GM21423 (cell line): ENCODE measurements around the gene DENND4B.
"Not testable (repeated sequence)": the region's sequence is repeated elsewhere in the genome, so short reads cannot be mapped to it uniquely, and the experiment has no call there.

Experiments
- ATAC-seq: cut with Tn5 transposase; IDR thresholded peaks from one replicate; pipeline ENCODE4 v1.9.1; 2021; ENCODE audit warnings: mild to moderate bottlenecking, moderate library complexity; ENCODE audit not compliant: unreplicated experiment

DENND4B gene

DNA sequence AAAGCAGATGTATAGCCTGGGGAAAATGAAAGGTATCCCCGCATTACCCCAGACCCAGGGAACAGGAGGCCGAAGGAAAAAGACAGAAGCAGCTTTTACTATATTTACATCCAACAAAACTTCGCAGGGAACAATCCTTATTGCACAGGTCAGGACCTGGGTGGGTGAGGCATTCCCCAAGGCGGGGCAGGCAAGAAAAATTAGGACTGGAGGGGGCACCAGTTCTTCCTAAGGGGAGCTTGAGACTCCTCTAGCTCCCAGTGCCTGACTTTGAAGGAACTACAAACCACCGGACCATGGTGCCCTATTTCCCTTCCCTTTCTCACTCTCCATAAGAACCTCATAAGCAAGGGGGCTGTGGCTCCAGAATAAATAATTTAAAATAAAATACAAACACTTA, 17.1 kb downstream of the DENND4B start:
- ATAC-seq: no peak

DNA sequence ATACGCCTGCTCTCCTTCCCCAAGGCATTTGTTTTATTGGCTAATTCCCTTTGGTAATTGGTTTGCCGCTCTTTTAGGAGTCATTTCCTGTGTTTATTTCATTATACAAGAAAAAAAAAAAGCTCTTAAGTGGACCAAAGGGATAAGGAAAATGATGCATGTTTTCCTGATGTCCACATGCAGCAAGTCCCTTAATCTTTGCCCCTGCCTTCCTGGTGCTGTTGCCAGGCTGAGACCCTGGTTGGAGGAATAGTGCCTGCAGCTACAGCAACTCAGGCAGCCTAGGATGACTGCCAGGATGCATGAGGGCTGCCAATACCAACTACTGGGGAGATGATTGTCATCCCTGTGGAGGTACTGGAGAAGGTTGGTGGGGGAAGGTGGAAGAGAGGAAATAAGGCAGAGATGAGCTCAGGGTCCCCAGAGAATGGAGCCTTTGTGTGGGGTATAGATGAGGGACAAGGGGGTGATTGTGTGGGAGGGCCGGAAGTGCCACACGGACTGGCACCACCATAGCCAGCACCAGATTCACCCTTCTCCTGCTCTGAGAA, 17.7 kb downstream of the DENND4B start:
- no peak for ATAC-seq

DNA sequence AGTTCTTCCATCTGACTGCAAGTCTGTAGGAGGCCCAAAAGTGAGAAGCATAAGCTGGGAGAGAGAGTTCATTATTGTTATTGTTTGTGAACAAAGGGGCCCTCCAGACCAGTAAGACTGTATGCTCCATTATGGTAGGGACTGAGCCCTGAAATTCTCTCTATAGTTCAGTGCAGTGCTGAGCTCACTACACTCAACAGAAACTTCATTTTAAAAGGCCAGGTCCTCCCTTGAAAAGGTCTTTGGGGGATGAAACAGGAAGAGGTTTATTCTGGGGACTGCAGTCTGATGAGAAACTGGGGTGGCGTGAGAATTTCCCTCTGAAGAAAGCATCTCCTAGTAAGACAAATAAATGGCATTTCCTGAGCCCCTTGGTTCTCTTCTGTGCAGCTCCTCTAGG, 18.3 kb downstream of the DENND4B start:
- no peak for ATAC-seq

DNA sequence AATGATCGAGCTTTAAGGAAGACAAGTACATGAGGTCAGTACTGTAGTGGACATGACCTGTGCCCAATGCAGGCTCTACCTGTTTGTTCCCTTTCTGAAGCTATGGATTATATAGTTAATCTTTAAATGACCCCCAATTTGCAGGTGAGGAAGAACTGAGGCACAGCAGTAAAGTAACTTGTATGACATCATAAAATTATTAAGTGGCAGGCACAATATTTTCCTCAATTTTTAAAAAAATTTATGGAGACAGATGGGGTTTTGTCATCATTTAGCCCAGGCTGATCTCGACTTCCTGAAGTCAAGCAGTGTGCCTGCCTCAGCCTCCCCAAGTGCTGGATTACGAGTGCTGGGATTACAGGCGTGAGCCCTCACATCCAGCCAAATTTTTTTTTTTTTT, 20.1 kb downstream of the DENND4B start:
- no peak for ATAC-seq

DNA sequence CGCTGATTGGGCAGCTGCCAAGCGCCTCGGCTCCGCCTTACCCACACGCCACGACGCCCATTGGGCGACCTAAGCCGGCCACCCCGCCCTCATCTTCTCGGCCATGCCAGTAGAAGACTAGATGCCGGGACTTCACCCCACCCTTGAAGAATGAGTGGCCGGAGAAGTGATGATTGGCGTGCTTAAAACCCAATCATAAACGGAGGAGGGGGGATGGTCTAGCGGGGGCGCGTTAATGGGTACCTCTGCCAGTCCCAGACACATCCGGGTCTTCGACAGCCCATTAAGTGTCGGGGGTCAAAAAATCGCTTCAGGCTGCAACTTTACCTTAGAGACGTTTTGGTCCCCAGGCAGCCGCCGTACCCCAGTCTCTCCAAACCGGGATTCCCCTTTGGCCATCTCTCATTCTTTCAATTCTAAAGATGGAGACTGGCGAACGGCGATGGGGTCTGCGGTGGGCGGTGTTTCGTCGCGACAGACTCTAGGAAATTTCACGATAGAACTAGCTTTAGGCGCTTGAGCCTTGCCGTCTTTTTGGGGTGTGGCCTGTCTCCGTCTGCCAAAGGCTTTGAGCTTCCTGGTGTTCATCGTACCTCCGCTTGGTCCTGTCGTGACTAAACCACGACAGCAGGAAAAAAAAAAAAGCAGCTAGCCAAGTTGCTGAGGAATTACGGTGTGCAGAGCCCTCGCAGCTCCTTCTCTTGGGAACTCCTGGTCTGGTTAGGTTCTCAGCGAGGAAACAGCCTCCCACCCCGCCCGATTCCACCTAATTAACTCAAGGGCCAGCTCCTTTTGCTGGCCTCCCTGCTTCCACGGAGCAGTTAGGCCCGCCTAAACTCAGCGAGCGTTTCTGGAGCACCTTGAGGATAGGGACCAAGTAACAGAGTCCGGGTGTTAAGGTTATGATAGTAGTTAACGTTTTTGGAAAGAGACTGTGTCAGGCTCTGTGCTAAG, 23.3 kb downstream of the DENND4B start, which contains the start of gene GATAD2B:
Gene GATAD2B, minus strand, starts transcription at position 1 of the 954 bp plus-strand sequence. CDS start 94,625 bp downstream, outside the sequence.
- peak; percentile 93 for ATAC-seq

DNA sequence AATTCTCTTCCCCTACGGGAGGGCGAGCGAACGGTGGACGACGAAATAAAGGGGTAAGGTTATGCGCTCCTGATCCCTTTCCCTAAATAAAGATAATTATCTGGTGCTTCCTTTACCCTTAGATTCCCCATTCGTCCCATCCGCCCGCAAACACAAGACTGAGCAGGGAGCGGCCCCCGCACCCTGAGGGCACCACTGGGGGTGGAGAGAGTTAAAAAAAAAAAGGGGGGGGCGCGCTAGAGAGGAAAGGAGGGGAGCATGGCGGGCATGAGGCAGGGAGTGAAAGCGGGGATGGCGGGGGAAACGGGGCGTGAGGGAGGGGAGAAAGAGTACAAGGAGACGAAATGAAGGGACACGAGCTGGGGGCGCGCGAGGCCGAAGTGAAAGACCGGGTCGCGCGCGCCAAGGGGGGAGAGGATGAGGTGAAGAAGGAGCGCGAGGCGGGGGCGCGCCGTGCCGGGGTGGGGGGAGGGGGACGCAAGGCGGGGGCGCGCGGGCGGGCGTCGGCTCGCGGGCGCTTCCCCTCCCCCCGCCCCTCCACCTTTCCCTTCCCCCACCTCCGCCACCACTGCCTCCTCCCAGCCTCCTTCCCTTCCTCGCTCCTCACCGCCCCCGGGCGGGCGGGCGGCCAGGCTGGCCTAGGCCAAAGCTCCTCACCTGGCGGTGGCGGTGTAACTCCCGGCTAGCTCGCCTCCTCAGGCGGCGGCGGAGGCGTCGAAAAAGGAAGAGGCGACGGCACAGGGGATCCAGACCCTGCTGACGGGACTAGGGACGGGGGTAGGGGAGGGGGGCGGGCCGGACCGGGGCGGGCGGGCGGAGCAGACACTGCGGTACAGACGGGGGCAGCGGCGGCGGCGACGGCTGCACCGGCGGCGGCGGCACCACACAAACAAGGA, 24.2 kb downstream of the DENND4B start:
- ATAC-seq: peak; percentile 22

DNA sequence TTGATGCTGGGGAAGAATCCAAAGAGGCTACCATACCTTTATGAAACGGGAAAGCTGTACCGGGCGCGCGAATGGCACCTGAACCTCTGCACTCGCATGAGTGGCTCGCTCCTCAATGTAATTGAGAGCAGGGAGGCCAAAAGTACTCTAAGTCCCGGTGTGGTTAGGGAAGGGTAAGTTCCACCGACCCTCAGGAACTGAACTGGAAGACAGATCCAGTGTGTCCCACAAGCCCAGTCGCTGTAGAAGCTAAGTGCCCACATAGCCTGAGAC, 24.8 kb downstream of the DENND4B start:
- ATAC-seq: no peak

DNA sequence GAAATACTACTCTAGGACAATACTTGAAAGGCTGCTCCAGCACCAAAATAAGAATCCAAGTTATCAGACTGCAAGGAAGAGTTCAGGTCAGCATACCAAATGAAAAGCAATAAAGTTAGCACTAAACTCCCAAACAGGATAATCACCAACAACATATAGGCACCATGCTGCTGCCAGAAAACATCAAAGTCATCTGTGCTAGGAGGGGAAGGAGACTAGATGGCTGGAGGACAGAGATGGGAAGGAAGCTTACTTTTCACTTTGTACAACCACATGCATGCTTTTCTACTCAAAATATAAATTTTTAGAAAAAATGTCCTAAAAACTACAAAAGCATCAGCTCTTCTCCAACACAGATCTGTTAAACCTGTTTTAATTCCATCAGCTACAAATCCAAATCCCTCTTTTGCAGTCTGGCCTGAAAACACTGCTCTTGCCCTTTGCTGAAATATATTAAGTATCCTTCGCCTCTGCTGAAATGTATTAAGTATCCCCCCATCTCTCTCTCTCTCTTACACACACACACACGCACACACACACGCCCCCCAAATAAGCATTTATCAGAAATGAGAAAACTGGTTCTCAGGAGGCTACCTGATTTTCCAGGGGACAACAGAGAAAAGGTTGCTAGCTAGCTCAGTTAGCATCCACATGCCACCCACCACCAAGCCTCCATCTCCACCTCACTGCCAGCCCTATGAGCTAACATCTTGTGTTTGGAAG, 25.3 kb downstream of the DENND4B start:
- no peak for ATAC-seq

DNA sequence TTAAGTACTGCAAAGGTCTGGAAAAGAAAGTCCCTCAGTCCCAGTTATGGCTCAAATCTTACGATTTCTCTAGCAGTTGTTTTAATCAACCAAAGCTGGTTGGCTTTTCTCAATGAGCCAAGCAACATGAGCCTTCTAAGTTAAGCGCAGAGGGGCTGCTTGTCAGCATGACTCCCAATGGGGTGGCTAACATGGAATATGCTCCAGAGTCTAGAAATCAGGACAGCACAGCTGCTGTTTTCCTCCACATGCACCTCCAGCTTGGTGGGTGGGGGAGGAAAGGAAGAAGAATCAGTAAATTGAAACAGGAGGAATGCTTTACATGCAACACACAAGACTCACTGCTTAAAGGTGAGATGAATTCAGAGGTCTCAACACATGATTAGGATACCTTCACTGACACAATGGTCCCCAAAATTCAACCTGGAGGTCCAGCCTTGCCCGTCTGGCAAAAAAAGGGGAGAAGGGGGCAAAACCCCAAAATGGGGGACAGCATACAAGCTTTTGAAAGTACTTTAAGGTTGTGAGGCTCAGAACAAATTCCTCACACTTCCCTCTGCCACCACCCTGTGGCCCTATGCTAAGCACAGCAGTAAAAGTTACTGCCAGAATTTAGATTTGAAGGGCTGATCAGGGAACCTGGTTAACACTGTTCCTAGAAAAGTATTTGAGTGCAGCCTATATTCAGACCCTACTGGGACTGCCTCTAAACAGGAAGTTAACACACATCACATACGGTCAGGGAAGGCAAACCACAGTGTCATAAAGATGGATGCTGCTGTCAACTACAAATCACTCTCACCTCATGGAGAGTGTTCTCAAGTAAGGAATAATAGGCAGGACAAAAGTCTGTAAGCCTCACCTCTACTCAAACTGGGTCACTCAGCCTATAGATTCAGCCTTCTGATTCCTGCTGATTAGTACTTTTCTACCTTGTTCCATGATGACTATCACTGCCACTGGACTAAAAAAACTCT, 26.4 kb downstream of the DENND4B start:
- ATAC-seq: no peak

DNA sequence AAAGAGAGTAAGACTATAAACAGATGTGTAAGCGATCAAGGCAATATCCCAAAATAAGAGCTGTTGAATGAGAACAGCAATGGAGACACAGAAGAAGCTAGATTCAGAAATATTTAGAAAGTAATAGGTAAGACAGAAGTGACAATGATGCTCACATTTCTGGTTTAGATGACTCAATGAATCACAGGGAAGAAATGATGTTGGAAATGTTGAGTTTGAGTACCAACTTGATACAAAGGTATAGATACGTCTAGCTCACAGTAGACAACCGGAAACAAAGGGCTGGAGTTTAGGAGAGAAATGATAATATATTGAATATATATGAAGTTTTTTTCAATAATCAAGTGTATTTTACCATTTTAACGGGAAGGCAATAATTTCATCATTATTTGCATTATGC, 30.2 kb downstream of the DENND4B start:
- ATAC-seq: no peak

DNA sequence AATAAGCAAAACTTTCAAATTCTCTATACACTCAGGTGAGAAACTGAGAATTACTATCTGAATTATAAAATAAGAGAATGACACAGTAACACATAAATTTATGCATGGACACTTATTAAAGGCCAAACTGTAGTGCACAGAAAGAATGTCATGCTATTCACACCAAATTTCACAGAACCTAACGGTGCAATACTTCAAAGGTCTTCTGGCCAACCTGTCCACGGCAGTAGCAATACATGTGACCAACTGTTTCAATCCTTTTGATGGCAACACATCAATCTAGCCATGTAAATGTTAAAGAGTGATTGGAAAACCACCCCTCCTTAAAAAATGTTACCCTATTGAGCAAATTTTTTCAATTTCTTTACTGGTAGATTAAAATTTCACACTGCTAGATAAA, 34.2 kb downstream of the DENND4B start:
- no peak for ATAC-seq

DNA sequence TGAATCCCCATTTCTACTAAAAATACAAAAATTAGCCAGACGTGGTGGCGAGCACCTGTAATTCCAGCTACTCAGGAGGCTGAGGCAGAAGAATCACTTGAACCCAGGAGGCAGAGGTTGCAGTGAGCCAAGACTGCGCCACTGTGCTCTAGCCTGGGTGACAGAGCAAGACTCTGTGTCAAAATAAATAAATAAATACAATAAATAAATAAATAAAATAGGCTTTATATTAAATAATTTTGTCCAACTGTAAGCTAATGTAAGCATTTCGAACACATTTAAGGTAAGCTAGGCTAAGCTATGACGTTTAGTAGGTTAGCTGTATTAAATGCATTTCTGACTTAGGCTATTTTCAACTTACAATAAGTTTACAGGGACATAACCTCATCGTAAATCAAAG, 36.0 kb downstream of the DENND4B start:
- not testable (repeated sequence) for ATAC-seq

DNA sequence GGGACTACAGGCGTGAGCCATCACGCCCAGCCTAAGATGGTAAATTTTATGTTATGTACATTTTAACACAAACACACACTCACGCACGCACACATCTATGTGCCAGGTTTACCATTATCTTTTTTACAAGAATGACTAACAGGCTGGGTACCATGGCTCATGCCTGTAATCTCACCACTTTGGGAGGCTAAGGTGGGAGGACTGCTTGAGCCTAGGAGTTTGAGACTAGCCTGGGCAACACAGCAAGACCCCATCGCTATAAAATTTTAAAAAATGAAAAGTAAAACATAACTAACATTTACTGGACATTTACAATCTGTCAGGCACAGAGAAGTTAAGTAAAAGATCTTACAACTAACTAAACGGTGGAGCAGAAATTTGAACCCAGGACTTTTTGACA, 38.4 kb downstream of the DENND4B start:
- ATAC-seq: no peak

DNA sequence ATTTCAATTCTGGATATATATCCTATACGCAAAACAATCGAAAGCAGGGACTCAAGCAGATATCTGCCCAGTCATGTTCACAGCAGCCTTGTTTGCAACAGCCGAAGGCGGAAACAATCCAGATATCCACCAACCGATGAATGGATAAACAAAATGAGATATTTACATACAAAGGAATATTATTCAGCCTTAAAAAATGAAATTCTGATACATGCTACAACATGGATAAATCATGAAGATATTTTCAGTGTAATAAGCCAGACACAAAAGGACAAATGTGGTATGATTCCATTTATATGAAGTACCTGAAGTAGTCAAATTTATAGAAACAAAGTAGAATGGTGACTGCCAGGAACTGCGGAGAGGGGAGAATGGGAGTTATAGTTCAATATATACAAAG, 39.4 kb downstream of the DENND4B start:
- ATAC-seq: no peak

DNA sequence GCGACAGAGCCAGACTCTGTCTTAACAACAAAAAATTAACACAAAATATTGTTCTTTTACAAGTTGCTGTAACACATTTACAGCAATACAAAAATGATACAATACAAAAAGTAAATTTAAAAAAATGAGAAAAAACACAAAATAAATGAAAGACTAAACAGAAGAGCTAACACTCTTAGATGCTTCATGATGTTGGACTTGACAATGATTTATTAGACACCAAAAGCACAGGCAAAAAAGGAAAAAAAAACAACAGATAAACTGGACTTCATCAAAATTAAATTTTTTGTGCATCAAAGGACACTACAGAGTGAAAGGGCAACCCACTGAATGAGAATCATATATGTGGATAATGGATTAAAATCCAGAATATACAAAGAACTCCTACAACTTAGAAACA, 40.1 kb downstream of the DENND4B start:
- no peak for ATAC-seq

DNA sequence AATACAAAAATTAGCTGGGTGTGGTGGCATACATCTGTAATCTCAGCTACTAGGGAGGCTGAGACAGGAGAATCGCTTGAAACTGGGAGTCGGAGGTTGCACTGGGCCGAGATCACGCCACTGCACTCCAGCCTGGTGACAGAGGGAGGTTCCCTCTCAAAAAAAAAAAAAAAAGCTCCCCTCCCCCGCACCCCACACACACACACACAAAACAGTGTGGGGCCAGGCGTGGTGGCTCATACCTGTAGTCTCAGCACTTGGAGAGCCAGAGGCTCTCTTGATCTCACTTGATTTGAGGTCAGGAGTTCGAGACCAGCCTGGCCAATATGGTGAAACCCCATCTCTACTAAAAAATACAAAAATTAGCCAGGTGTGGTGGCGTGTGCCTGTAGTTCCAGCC, 40.6 kb downstream of the DENND4B start:
- ATAC-seq: not testable (repeated sequence)

DNA sequence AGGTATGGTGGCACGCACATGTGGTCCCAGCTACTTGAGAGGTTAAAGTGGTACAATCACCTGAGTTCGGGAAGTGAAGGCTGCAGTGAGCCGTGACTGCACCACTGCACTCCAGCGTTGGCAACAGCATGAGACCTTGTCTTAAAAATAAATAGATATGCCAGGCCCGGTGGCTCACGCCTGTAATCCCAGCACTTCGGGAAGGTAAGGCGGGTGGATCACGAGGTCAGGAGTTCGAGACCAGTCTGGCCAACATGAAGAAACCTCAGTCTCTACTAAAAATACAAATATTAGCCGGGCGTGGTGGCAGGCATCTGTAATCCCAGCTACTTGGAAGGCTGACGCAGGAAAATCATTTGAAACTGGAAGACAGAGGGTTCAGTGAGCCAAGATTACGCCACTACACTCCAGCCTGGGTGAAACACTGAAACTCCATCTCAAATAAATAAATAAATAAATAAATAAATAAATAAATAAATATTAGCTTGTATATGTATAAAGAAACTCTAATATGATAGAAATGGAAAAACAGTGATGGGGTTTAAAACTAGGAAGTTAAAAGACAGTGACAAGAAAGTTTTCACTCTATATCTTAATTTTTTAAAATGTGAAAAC, 42.6 kb downstream of the DENND4B start:
- ATAC-seq: no peak

DNA sequence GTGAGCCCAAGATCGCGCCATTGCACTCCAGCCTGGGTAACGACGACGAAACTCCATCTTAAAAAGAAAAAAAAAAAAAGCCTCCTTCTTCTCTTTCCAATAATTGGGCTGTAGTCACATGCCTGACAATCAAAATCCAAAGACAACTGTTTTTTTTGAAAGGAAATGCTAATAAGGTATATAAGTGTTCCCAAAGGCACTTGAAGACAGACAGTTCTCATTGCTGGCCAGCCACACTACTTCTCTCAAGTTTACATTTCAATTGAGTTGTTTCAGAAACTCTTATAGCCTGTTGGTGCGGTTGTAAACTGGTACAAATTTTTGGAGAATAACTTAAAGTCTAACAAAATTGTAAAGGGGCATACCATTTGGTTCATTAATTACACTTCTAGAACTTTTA, 47.0 kb downstream of the DENND4B start:
- ATAC-seq: no peak

DNA sequence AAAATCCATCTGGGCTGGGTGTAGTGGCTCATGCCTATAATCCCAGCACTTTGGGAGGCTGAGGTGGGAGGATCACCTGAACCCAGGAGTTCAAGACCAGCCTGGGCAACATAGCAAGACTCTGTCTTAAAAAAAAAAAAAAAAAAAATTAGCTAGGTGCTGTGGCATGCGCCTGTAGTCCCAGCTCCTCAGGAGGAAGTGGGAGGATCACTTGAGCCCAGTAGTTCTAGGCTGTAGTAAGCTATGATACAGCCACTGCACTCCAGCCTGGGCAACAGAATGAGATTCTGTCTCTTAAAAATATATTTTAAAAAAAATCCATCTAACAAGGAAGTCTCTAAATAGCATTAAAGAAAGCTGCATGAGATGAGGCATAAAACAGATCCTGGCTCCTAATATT, 50.7 kb downstream of the DENND4B start:
- ATAC-seq: not testable (repeated sequence)
